Astrocyte of the cerebellum (primary cell): ENCODE data around the gene S1PR2.
"Not testable (repeated sequence)": the region's sequence is repeated elsewhere in the genome, so short reads cannot be mapped to it uniquely, and the experiment has no call there.

Experiments
- DNase-seq: peaks from one replicate; pipeline ENCODE4 v3.0.0-alpha.2; 2011; ENCODE audit warnings: low read depth
- H3K4me3 ChIP-seq: 2 replicates; pipeline ENCODE4 v1.5.1; 2011; ENCODE audit warnings: mild to moderate bottlenecking, low read depth, low read length, moderate library complexity
- CTCF ChIP-seq: IDR thresholded peaks from 2 replicates; pipeline ENCODE4 v1.5.1; 2012; ENCODE audit warnings: low read length, low read depth, moderate library complexity, mild to moderate bottlenecking; ENCODE audit errors: missing control alignments
- in situ Hi-C: cut with HindIII; loops from 2 replicates; pipeline ENCODE4 v1.10.0; 2017; ENCODE audit warnings: low sequenced_read_pairs

S1PR2 gene

GRCh38 chr19:10203686-10204085 is 27.4 kb downstream of the S1PR2 start:
- TF ChIP-seq CTCF = no peak
- no peak for DNase-seq
- no peak overlapping the region for H3K4me3 ChIP-seq
- in situ Hi-C loops = no loop called here

GRCh38 chr19:10201176-10201575 is 30.0 kb downstream of the S1PR2 start:
- no peak overlapping the region for H3K4me3 ChIP-seq
- no peak for DNase-seq
- in situ Hi-C loops = no loop called here
- no peak for TF ChIP-seq CTCF

- in situ Hi-C loops, H3K4me3 ChIP-seq, DNase-seq: not testable (repeated sequence)
Observed at GRCh38 chr19:10200101-10200500, 31.0 kb downstream of the S1PR2 start.

- in situ Hi-C loops, H3K4me3 ChIP-seq, DNase-seq: not testable (repeated sequence)
Observed at GRCh38 chr19:10198889-10199644, 32.1 kb downstream of the S1PR2 start.

- TF ChIP-seq CTCF = no peak
- peak overlapping the region; percentile 82 for H3K4me3 ChIP-seq
- in situ Hi-C loops = no loop called here
- DNase-seq = no peak
Observed at GRCh38 chr19:10195199-10195519, 36.0 kb downstream of the S1PR2 start.

GRCh38 chr19:10194500-10195198 is 36.5 kb downstream of the S1PR2 start, which contains the start of gene DNMT1:
Gene DNMT1, minus strand, starts transcription at chr19:10194953. Its CDS starts 54 bp downstream, at chr19:10194899.
- no peak for TF ChIP-seq CTCF
- H3K4me3 ChIP-seq = peak within 1 kb of the TSS; percentile 82
- in situ Hi-C loops = no loop called here
- DNase-seq = peak; percentile 87

- TF ChIP-seq CTCF = no peak
- in situ Hi-C loops = no loop called here
- peak overlapping the region; percentile 82 for H3K4me3 ChIP-seq
- no peak for DNase-seq
Observed at GRCh38 chr19:10193790-10194499, 37.2 kb downstream of the S1PR2 start.
